C4-2B (cell line): ENCODE measurements around the gene NME1.

Experiments
- H3K27ac ChIP-seq: fragments of 450-650 bp; 2 replicates; pipeline ENCODE4 v1.5.1; 2017
- ZFX ChIP-seq: fragments of 450-650 bp; IDR thresholded peaks from 2 replicates; pipeline ENCODE4 v1.6.1; 2017
- TF ChIP-seq, protein P1 (sequence below): fragments of 450-650 bp; conservative IDR thresholded peaks from 2 replicates; pipeline ENCODE4 v1.5.1; 2017; ENCODE audit warnings: mild to moderate bottlenecking

The NME1 gene

DNA sequence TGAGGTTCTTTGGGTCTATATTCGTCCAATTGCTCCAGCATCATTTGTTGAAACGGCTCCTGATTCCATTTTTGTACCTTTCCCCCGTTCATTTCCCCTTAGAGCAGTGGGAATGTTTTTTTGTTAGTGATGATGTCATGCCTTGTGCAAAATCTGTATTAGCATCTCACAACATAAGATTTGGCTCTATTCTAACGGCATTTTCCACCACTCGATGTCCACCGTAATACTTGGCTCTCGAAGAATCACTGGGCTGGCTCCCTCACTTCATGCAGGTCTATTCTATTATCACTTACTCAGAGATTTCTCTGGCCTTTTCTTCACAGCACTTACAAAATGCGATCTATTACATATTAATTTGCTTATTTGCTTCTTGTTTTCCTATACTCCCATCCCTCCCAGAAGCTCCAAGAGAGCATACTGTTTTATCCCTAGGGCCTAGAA lies 571 bp upstream of the NME1 start:
- peak overlapping the region; percentile 89 for H3K27ac ChIP-seq
- TF ChIP-seq ZFX: no peak
- TF ChIP-seq, protein P1, sequence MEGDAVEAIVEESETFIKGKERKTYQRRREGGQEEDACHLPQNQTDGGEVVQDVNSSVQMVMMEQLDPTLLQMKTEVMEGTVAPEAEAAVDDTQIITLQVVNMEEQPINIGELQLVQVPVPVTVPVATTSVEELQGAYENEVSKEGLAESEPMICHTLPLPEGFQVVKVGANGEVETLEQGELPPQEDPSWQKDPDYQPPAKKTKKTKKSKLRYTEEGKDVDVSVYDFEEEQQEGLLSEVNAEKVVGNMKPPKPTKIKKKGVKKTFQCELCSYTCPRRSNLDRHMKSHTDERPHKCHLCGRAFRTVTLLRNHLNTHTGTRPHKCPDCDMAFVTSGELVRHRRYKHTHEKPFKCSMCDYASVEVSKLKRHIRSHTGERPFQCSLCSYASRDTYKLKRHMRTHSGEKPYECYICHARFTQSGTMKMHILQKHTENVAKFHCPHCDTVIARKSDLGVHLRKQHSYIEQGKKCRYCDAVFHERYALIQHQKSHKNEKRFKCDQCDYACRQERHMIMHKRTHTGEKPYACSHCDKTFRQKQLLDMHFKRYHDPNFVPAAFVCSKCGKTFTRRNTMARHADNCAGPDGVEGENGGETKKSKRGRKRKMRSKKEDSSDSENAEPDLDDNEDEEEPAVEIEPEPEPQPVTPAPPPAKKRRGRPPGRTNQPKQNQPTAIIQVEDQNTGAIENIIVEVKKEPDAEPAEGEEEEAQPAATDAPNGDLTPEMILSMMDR: no peak

GRCh38 chr17:51154176-51154575 lies 817 bp downstream of the NME1 start:
- TF ChIP-seq, protein P1: no peak
- 0 out of 2 replicates have a peak, but pooled peaks have one; percentile 13 for TF ChIP-seq ZFX
- peak overlapping the region; percentile 89 for H3K27ac ChIP-seq

- TF ChIP-seq, protein P1: no peak
- no peak for TF ChIP-seq ZFX
- H3K27ac ChIP-seq: no peak overlapping the region
Measured at GRCh38 chr17:51155416-51155815, 2.1 kb downstream of the NME1 start.

GRCh38 chr17:51159604-51160003 lies 6.2 kb downstream of the NME1 start:
- TF ChIP-seq, protein P1: no peak
- no peak for TF ChIP-seq ZFX

DNA sequence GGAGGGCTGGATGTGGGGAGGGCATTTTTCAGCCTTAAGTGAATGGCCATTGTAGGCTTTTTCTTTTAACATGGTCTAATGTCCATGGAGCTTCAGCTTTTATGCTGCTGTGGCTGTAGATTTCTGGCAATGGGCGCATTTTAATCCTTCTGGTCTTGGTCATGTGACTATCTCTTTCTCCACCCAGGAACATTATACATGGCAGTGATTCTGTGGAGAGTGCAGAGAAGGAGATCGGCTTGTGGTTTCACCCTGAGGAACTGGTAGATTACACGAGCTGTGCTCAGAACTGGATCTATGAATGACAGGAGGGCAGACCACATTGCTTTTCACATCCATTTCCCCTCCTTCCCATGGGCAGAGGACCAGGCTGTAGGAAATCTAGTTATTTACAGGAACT lies 8.2 kb downstream of the NME1 start:
- TF ChIP-seq, protein P1: no peak
- H3K27ac ChIP-seq: no peak overlapping the region

More at GRCh38 chr17:51159604-51160003, 6.2 kb downstream of the NME1 start:
- no peak overlapping the region for H3K27ac ChIP-seq

- H3K27ac ChIP-seq: peak overlapping the region; percentile 96
- TF ChIP-seq, protein P1: no peak
- TF ChIP-seq ZFX: no peak
Measured at GRCh38 chr17:51164911-51165679, 11.7 kb downstream of the NME1 start.

DNA sequence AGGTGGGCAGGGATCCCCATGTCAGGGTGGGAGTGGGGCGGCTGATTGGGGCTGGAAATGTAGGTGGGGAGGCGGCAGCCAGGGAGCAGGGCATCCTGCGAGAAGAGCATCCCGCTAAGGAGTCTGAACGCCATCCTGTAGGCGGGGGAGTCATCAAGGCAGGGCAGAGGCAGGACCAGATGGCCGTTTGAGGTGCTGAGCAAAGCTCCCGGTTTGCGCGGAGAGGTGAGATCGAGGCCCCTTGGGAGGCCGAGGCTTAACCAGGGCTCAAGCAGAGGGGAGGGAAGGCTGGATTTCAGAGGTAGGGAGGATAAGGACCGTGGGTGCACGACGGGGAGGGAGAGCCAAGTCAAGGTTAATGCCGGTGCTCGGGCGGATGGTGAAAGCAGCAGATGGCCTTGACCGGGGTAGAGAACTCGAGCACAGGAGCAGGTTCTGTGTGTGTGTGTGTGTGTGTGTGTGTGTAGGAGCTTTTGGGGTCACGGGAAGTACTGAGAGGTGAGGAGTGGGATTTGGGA lies 12.4 kb downstream of the NME1 start:
- TF ChIP-seq, protein P1: no peak
- no peak for TF ChIP-seq ZFX
- H3K27ac ChIP-seq: peak overlapping the region; percentile 96
